ENCODE data around the gene CMBL. TPM values are rescaled to one million over a fixed set of nuclear protein-coding genes. Genes with fewer than 3 reads are reported as not detected.
A peak's percentile ranks its signal among the peaks of the same experiment; 100 is the strongest.

Gene CMBL
- total and polyA plus RNA-seq, 2 of the 13 experiments (the other 11 are each of a cell fraction or from before 2014, with no cell fraction given), result 11.5 to 17.0 TPM

DNA sequence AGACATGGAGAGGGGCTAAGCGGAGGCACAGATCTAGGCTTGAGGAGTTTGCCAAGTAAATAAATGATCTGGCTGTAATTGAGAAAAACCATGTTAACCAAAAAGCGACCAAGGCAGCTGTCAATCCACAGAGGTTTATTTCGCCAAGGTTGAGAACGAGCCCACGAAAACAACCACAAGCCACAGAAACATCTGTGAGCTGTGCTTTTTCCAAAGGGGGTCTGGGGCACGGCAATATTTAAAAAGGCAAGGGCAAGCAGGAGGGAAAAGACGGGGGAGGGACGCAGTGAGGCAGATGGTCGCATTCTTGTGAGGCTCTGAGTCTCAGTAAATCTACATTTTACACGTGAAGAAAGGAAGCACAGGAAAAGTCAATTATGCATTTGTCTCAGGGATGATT is 32.2 kb downstream of the CMBL start:
- ATAC-seq (no peak), DNase-seq (ENCODE audit: low spot score) (no peak), FAIRE-seq (no peak)
- in situ Hi-C loops (cut with HindIII; ENCODE audit: extremely low pct_ligation_motif_present, low pct_unique_long_range_greater_than_20kb) (no loop called here), intact Hi-C loops (cut with micrococcal nuclease; ENCODE audit: unreplicated experiment) (no loop called here)
- no peaks in the 10 kb centered on the region; a peak in 1 of 5 replicates for H3K36me3 ChIP-seq (replicated peaks in 1 of 2; ENCODE audit: control insufficient read depth in 1 of 2, insufficient read depth in 2 of 2, low read length in 2 of 2)
- CTCF ChIA-PET (ENCODE audit: low intra/inter-chr PET ratio, low total read pairs), result no interaction called here
- no peaks in the 10 kb centered on the region for H4K20me1 ChIP-seq (ENCODE audit: insufficient read depth, low read length)
- H3K27ac ChIP-seq (ENCODE audit: extremely low read length, insufficient read depth, low read length), result no peak overlapping the region
- H3K79me2 ChIP-seq (ENCODE audit: insufficient read depth, low read length), result no peaks in the 10 kb centered on the region
- H3K27me3 ChIP-seq (ENCODE audit: control insufficient read depth in 1 of 2, insufficient read depth in 2 of 2, low read length in 2 of 2), result no peaks in the 10 kb centered on the region
- no peak overlapping the region for H3K9ac ChIP-seq (ENCODE audit: insufficient read depth, low read depth, low read length)
- TF ChIP-seq IRF2 (CRISPR knock-in tag; IDR thresholded peaks at IDR 0.05) (no peak), ZBTB38 (CRISPR knock-in tag; IDR thresholded peaks at IDR 0.05) (no peak), MXI1 (IDR thresholded peaks at IDR 0.05; ENCODE audit: borderline replicate concordance, low read depth, low read length) (no peak), KLF15 (CRISPR knock-in tag; IDR thresholded peaks at IDR 0.05; ENCODE audit: borderline replicate concordance) (no peak), HHEX (CRISPR knock-in tag; IDR thresholded peaks at IDR 0.05) (no peak), ZNF570 (CRISPR knock-in tag; IDR thresholded peaks at IDR 0.05; ENCODE audit: borderline replicate concordance) (no peak), ZNF674 (CRISPR knock-in tag; IDR thresholded peaks at IDR 0.05; ENCODE audit: low read depth) (no peak), ZBTB3 (CRISPR knock-in tag; IDR thresholded peaks at IDR 0.05; ENCODE audit: borderline replicate concordance, low read depth) (no peak), ZBTB7B (CRISPR knock-in tag; IDR thresholded peaks at IDR 0.05) (no peak), MED8 (CRISPR knock-in tag; IDR thresholded peaks at IDR 0.05; ENCODE audit: insufficient replicate concordance) (no peak), TAF15 (IDR thresholded peaks at IDR 0.05; ENCODE audit: low read depth, low read length, poor library complexity, severe bottlenecking) (no peak), PHF5A (CRISPR knock-in tag; IDR thresholded peaks at IDR 0.05; ENCODE audit: low read depth, unreplicated experiment) (no peak), TRIM24 (CRISPR knock-in tag; IDR thresholded peaks at IDR 0.05) (no peak), FOXJ3 (CRISPR knock-in tag; IDR thresholded peaks at IDR 0.05; ENCODE audit: borderline replicate concordance) (no peak), ZNF775 (CRISPR knock-in tag; IDR thresholded peaks at IDR 0.05; ENCODE audit: borderline replicate concordance) (no peak), MYNN (CRISPR knock-in tag; IDR thresholded peaks at IDR 0.05; ENCODE audit: low read depth) (no peak), RORA (CRISPR knock-in tag; IDR thresholded peaks at IDR 0.05) (no peak)
- TF ChIP-seq, protein P1, sequence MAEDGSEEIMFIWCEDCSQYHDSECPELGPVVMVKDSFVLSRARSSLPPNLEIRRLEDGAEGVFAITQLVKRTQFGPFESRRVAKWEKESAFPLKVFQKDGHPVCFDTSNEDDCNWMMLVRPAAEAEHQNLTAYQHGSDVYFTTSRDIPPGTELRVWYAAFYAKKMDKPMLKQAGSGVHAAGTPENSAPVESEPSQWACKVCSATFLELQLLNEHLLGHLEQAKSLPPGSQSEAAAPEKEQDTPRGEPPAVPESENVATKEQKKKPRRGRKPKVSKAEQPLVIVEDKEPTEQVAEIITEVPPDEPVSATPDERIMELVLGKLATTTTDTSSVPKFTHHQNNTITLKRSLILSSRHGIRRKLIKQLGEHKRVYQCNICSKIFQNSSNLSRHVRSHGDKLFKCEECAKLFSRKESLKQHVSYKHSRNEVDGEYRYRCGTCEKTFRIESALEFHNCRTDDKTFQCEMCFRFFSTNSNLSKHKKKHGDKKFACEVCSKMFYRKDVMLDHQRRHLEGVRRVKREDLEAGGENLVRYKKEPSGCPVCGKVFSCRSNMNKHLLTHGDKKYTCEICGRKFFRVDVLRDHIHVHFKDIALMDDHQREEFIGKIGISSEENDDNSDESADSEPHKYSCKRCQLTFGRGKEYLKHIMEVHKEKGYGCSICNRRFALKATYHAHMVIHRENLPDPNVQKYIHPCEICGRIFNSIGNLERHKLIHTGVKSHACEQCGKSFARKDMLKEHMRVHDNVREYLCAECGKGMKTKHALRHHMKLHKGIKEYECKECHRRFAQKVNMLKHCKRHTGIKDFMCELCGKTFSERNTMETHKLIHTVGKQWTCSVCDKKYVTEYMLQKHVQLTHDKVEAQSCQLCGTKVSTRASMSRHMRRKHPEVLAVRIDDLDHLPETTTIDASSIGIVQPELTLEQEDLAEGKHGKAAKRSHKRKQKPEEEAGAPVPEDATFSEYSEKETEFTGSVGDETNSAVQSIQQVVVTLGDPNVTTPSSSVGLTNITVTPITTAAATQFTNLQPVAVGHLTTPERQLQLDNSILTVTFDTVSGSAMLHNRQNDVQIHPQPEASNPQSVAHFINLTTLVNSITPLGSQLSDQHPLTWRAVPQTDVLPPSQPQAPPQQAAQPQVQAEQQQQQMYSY (CRISPR knock-in tag; IDR thresholded peaks at IDR 0.05), result no peak
- TF ChIP-seq, protein P2, sequence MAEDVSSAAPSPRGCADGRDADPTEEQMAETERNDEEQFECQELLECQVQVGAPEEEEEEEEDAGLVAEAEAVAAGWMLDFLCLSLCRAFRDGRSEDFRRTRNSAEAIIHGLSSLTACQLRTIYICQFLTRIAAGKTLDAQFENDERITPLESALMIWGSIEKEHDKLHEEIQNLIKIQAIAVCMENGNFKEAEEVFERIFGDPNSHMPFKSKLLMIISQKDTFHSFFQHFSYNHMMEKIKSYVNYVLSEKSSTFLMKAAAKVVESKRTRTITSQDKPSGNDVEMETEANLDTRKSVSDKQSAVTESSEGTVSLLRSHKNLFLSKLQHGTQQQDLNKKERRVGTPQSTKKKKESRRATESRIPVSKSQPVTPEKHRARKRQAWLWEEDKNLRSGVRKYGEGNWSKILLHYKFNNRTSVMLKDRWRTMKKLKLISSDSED (CRISPR knock-in tag; IDR thresholded peaks at IDR 0.05), result no peak
- H2AFZ ChIP-seq (ENCODE audit: low read length), result no peak overlapping the region
- peaks cover 23% of the 10 kb centered on the region for H3K4me1 ChIP-seq (ENCODE audit: insufficient read depth, low read length)
- POLR2A ChIA-PET, result interaction anchor here (1.0 kb wide), 1 partner anchor 78 kb away, joined by 3 read pairs; the partner anchor contains the start of gene MARCHF6
- H3K4me3 ChIP-seq (replicated peaks in 1 of 3; ENCODE audit: insufficient read depth in 1 of 3, low read depth in 2 of 3, low read length in 3 of 3), result no peak overlapping the region
- H3K9me3 ChIP-seq (ENCODE audit: low read length), result no peaks in the 10 kb centered on the region
- H3K4me2 ChIP-seq (ENCODE audit: low read depth, low read length), result 0 out of 2 replicates have a peak overlapping the region, but pooled peaks have one; percentile 4
- WGBS (ENCODE audit: low lambda C conversion rate), result 87% methylated on average over 10 of the region's 10 CpGs
- no TSS peak for BruUV-seq (replicated peaks)

Data from HepG2 (cell line).